Right hindlimb (tissue), 1 donor: ENCODE measurements around the gene KIAA1210.
"Not testable (repeated sequence)": the region's sequence is repeated elsewhere in the genome, so short reads cannot be mapped to it uniquely, and the experiment has no call there.

Experiments
- DNase-seq: peaks from one replicate; pipeline ENCODE4 v3.0.0-alpha.2; 2018

The KIAA1210 gene

DNA sequence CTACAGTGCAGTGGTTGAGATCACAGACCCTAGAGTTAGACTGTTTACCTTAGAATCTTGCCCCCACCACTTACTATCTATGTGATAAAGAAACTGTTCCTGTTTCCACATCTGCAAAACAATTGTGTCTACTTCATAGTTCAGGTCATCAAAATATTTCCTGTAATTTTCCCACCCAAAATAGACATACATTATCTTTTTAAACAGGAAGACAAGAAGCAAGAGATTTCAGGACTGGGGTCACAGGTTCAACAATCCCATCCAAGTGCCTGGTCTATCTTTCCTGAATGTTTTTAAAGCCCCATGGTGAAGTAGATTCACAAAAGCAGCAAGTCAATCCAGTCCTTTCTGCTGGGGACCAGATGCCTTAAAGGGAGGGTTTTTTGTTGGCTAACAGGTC lies 96.6 kb downstream of the KIAA1210 start:
- no peak for DNase-seq

DNA sequence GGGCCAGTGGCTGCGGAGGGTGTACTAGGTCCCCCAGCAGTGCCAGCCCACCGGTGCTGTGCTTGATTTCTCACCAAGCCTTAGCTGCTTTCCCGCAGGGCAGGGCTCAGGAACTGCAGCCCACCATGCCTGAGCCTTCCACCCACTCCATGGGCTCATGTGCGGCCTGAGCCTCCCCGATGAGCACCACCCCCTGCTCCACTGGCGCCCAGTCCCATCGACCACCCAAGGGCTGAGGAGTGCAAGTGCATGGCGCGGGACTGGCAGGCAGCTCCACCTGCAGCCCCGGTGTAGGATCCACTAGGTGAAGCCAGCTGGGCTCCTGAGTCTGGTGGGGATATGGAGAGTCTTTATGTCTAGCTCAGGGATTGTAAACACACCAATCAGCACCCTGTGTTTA lies 98.0 kb downstream of the KIAA1210 start:
- not testable (repeated sequence) for DNase-seq

DNA sequence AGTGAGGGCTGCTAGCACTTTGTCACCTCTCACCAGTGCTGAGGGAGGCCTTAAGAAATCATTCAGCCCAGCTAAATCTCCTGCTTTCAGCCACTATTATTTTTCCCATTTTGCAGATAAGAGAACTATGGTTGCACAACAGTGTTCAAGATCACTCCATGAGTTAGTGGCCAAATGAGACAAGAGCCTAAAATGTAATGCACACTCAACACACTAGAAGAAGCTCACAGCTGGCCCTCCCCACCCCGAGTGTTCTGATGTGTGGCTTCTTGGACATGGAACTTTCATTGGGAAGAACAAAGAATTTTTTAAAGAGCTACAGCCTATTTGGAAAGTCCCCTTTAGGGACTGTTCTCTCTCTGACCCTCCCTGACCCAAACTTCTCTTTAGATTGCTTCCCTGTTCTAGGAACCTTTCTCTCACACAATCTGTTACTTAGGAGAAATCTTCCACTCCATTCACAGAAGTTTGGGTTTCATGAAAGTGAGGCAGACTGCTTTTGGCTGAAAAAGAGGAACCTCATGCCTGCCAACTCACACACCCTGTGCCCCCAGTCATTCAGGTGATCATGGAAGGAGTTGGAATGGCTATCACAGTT lies 98.8 kb downstream of the KIAA1210 start:
- no peak for DNase-seq
